ENCODE measurements around the gene BMP2K.
"Not testable (repeated sequence)": the region's sequence is repeated elsewhere in the genome, so short reads cannot be mapped to it uniquely, and the experiment has no call there.

BMP2K gene

DNA sequence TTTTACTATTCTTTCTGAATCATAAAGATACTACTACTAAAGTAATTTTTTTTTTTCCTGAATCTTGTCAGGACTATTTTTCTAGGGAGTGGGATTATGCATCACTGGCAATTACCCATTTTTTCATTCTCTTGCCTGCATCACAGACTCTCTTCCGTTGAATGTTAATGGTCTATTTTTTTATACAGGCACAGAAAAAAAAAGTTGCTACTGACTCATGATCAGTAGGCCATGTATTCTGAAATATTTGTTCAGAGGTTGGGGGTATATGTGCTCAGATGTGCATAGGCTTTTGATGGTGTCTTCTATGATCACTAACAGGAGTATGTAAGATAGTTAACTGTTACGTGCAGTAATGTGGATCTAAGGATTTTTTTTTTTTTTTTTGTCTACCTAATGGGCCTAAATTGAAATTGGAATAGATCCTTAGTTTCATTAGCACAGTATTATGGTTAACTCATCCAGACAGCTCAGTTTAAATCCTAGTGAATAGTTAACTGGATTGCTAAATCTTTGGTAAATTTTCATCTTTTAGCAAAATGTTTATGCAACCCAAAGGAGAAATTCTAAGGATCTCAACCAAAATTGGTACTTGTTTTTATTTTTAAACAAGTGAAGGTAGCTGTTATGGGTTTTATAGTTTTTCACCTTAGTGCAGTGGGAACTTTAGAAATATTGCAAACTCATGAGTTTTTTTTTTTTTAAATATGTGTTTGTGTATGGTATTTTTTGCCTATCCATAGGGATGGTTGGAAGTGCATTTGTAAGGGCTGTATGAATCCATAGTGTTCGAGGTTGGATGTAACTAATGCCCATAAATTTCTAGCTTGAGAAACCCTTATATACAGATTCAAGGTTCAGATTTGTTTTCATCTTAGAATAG, 12.1 kb downstream of the BMP2K start:
- TF ChIP-seq, protein P1, sequence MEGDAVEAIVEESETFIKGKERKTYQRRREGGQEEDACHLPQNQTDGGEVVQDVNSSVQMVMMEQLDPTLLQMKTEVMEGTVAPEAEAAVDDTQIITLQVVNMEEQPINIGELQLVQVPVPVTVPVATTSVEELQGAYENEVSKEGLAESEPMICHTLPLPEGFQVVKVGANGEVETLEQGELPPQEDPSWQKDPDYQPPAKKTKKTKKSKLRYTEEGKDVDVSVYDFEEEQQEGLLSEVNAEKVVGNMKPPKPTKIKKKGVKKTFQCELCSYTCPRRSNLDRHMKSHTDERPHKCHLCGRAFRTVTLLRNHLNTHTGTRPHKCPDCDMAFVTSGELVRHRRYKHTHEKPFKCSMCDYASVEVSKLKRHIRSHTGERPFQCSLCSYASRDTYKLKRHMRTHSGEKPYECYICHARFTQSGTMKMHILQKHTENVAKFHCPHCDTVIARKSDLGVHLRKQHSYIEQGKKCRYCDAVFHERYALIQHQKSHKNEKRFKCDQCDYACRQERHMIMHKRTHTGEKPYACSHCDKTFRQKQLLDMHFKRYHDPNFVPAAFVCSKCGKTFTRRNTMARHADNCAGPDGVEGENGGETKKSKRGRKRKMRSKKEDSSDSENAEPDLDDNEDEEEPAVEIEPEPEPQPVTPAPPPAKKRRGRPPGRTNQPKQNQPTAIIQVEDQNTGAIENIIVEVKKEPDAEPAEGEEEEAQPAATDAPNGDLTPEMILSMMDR (conservative IDR thresholded peaks at IDR 0.05; ENCODE audit: low read length) = no peak
- no peak for TF ChIP-seq EZH2phosphoT487 (IDR thresholded peaks at IDR 0.05; ENCODE audit: borderline replicate concordance)
- Histone ChIP-seq H4K20me1 (ENCODE audit: insufficient read depth, low read length, poor library complexity, severe bottlenecking) (peaks cover 94% of the 10 kb centered on the region), H3K9ac (ENCODE audit: low read depth, low read length, poor library complexity, severe bottlenecking) (no peak overlapping the region), H3K4me2 (ENCODE audit: low read depth, low read length, poor library complexity, severe bottlenecking) (peak overlapping the region; percentile 69), H3K36me3 (ENCODE audit: insufficient read depth, low read length) (no peaks in the 10 kb centered on the region), H3K4me3 (ENCODE audit: low read length, poor library complexity, severe bottlenecking) (peak overlapping the region; percentile 21), H3K9me3 (ENCODE audit: insufficient read depth, low read depth, low read length) (no peaks in the 10 kb centered on the region), H3K79me2 (ENCODE audit: insufficient read depth, low read length) (peaks cover 99% of the 10 kb centered on the region), H2AFZ (ENCODE audit: low read length) (no peak overlapping the region), H3F3A (ENCODE audit: low read depth) (no peaks in the 10 kb centered on the region), H3K4me1 (ENCODE audit: insufficient read depth, low read length, poor library complexity, severe bottlenecking) (peaks cover 62% of the 10 kb centered on the region), H3K9me2 (replicated peaks; ENCODE audit: low read depth, low read length) (no peaks in the 10 kb centered on the region), H3K27me3 (ENCODE audit: insufficient read depth, low read length, poor library complexity, severe bottlenecking) (no peaks in the 10 kb centered on the region)

DNA sequence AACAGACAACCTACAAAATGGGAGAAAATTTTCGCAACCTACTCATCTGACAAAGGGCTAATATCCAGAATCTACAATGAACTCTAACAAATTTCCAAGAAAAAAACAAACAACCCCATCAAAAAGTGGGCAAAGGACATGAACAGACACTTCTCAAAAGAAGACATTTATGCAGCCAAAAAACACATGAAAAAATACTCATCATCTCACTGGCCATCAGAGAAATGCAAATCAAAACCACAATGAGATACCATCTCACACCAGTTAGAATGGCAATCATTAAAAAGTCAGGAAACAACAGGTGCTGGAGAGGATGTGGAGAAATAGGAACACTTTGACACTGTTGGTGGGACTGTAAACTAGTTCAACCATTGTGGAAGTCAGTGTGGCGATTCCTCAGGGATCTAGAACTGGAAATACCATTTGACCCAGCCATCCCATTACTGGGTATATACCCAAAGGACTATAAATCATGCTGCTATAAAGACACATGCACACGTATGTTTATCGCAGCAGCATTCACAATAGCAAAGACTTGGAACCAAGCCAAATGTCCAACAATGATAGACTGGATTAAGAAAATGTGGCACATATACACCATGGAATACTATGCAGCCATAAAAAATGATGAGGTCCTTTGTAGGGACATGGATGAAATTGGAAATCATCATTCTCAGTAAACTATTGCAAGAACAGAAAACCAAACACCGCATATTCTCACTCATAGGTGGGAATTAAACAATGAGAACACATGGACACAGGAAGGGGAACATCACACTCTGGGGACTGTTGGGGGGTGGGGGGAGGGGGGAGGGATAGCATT, 19.7 kb downstream of the BMP2K start:
- not testable (repeated sequence) for H3K9ac ChIP-seq (ENCODE audit: low read depth, low read length, poor library complexity, severe bottlenecking); H3K27me3 ChIP-seq (ENCODE audit: insufficient read depth, low read length, poor library complexity, severe bottlenecking); H3K4me2 ChIP-seq (ENCODE audit: low read depth, low read length, poor library complexity, severe bottlenecking); H3F3A ChIP-seq (ENCODE audit: low read depth); H3K9me2 ChIP-seq (replicated peaks; ENCODE audit: low read depth, low read length); H3K4me3 ChIP-seq (ENCODE audit: low read length, poor library complexity, severe bottlenecking); H3K9me3 ChIP-seq (ENCODE audit: insufficient read depth, low read depth, low read length); H2AFZ ChIP-seq (ENCODE audit: low read length)
- peaks cover 88% of the 10 kb centered on the region for H3K79me2 ChIP-seq (ENCODE audit: insufficient read depth, low read length)
- peaks cover 30% of the 10 kb centered on the region for H3K4me1 ChIP-seq (ENCODE audit: insufficient read depth, low read length, poor library complexity, severe bottlenecking)
- H3K36me3 ChIP-seq (ENCODE audit: insufficient read depth, low read length) = peaks cover 13% of the 10 kb centered on the region
- peaks cover 73% of the 10 kb centered on the region for H4K20me1 ChIP-seq (ENCODE audit: insufficient read depth, low read length, poor library complexity, severe bottlenecking)

DNA sequence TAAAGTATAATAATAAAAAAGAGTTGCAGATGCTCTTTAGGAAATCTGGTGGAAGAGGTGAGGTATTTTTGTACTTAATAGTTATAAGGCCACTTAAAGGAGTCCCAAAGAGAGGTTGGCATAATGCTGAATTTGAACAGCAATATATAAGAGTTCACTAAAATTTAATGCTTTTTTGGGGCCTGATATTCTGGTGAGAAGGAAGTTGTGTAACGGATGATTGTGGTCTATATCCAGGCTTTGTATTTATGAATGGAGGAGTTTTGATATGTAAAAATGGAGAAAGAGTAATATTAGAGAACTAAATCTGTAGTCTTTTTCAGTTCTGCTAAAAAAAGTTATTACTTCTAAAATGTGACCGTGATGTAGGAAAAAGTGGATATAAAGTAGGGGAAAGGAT, 20.4 kb downstream of the BMP2K start:
- no peak overlapping the region for H2AFZ ChIP-seq (ENCODE audit: low read length)
- H3K27me3 ChIP-seq (ENCODE audit: insufficient read depth, low read length, poor library complexity, severe bottlenecking) = no peaks in the 10 kb centered on the region
- no peaks in the 10 kb centered on the region for H3F3A ChIP-seq (ENCODE audit: low read depth)
- no peak overlapping the region for H3K4me3 ChIP-seq (ENCODE audit: low read length, poor library complexity, severe bottlenecking)
- TF ChIP-seq, protein P1 (conservative IDR thresholded peaks at IDR 0.05; ENCODE audit: low read length) = no peak
- TF ChIP-seq EZH2phosphoT487 (IDR thresholded peaks at IDR 0.05; ENCODE audit: borderline replicate concordance) = no peak
- H3K4me2 ChIP-seq (ENCODE audit: low read depth, low read length, poor library complexity, severe bottlenecking) = no peak overlapping the region
- H3K9ac ChIP-seq (ENCODE audit: low read depth, low read length, poor library complexity, severe bottlenecking) = no peak overlapping the region
- H4K20me1 ChIP-seq (ENCODE audit: insufficient read depth, low read length, poor library complexity, severe bottlenecking) = peaks cover 73% of the 10 kb centered on the region
- peaks cover 6% of the 10 kb centered on the region; the same call in 1 of the 2 replicates for H3K9me3 ChIP-seq (ENCODE audit: insufficient read depth, low read depth, low read length)
- peaks cover 34% of the 10 kb centered on the region for H3K4me1 ChIP-seq (ENCODE audit: insufficient read depth, low read length, poor library complexity, severe bottlenecking)
- H3K79me2 ChIP-seq (ENCODE audit: insufficient read depth, low read length) = peaks cover 88% of the 10 kb centered on the region
- no peaks in the 10 kb centered on the region for H3K9me2 ChIP-seq (replicated peaks; ENCODE audit: low read depth, low read length)
- H3K36me3 ChIP-seq (ENCODE audit: insufficient read depth, low read length) = peaks cover 13% of the 10 kb centered on the region

Data from Loucy (cell line).